ENCODE data around the gene RNF223. TPM values are rescaled to one million over a fixed set of nuclear protein-coding genes. Genes with fewer than 3 reads are reported as not detected.

The RNF223 gene
- total and polyA plus RNA-seq, 2 experiments from 2014 or later = 0.43 to 0.88 TPM

DNA sequence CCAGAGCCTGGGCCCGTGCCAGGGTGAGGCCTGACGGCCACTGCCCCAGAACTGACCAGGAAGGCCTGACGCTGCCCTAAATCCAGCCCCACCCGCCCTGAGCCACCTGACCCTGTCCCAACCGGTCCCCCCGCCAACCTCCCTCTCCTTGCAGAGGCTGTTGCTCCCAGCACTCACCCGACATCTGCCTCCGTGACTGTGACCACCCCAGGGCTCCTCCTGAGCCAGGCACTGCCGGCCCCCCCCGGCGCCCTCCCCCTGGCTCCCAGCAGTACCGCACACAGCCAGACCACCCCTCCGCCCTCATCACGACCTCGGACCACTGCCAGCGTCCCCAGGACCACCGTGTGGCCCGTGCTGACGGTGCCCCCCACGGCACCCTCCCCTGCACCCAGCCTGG lies 27.9 kb downstream of the RNF223 start:
- TF ChIP-seq EZH2 (IDR thresholded peaks at IDR 0.05; ENCODE audit: borderline replicate concordance) (no peak), EZH2phosphoT487 (IDR thresholded peaks at IDR 0.05; ENCODE audit: low read depth, severe bottlenecking, unreplicated experiment) (no peak)
- TF ChIP-seq, protein P1, sequence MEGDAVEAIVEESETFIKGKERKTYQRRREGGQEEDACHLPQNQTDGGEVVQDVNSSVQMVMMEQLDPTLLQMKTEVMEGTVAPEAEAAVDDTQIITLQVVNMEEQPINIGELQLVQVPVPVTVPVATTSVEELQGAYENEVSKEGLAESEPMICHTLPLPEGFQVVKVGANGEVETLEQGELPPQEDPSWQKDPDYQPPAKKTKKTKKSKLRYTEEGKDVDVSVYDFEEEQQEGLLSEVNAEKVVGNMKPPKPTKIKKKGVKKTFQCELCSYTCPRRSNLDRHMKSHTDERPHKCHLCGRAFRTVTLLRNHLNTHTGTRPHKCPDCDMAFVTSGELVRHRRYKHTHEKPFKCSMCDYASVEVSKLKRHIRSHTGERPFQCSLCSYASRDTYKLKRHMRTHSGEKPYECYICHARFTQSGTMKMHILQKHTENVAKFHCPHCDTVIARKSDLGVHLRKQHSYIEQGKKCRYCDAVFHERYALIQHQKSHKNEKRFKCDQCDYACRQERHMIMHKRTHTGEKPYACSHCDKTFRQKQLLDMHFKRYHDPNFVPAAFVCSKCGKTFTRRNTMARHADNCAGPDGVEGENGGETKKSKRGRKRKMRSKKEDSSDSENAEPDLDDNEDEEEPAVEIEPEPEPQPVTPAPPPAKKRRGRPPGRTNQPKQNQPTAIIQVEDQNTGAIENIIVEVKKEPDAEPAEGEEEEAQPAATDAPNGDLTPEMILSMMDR (IDR thresholded peaks at IDR 0.05; ENCODE audit: poor library complexity) = no peak
- no peaks in the 10 kb centered on the region for H3K9me2 ChIP-seq (replicated peaks; ENCODE audit: insufficient read depth)
- H3K4me3 ChIP-seq = no peak overlapping the region
- H3K4me2 ChIP-seq = no peak overlapping the region
- H3K4me1 ChIP-seq (ENCODE audit: insufficient read depth) = no peaks in the 10 kb centered on the region
- H3K36me3 ChIP-seq (replicated peaks; ENCODE audit: insufficient read depth, low read depth) = no peaks in the 10 kb centered on the region
- no peaks in the 10 kb centered on the region for H3K27me3 ChIP-seq
- no peak overlapping the region for H3K27ac ChIP-seq
- peaks cover 4% of the 10 kb centered on the region for H4K20me1 ChIP-seq (ENCODE audit: insufficient read depth, poor library complexity, severe bottlenecking)
- H2AFZ ChIP-seq = no peak overlapping the region
- no peak for DNase-seq (ENCODE audit: low spot score)
- no peaks in the 10 kb centered on the region for H3K79me2 ChIP-seq
- WGBS (ENCODE audit: low lambda C conversion rate, missing lambda C conversion rate) = 96% methylated on average over 11 of the region's 20 CpGs
- H3K9me3 ChIP-seq (ENCODE audit: low read depth) = no peaks in the 10 kb centered on the region

DNA sequence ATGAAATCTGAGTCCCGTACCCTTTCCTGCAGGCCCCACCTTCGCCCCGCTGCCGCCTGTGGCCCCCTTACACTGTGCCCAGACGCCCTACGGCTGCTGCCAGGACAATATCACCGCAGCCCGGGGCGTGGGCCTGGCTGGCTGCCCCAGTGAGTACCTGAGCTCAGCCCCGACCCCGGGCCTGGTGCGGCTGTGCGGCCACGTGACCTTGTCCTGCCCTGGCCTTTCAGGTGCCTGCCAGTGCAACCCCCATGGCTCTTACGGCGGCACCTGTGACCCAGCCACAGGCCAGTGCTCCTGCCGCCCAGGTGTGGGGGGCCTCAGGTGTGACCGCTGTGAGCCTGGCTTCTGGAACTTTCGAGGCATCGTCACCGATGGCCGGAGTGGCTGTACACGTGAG lies 29.0 kb downstream of the RNF223 start:
- no peaks in the 10 kb centered on the region for H3K9me2 ChIP-seq (replicated peaks; ENCODE audit: insufficient read depth)
- H3K4me1 ChIP-seq (ENCODE audit: insufficient read depth) = peaks cover 5% of the 10 kb centered on the region
- H3K27ac ChIP-seq = no peak overlapping the region
- 96% methylated on average over 23 of the region's 23 CpGs for WGBS (ENCODE audit: low lambda C conversion rate, missing lambda C conversion rate)
- H3K79me2 ChIP-seq = no peaks in the 10 kb centered on the region
- no peaks in the 10 kb centered on the region for H3K27me3 ChIP-seq
- no peak overlapping the region for H3K4me3 ChIP-seq
- H3K9me3 ChIP-seq (ENCODE audit: low read depth) = no peaks in the 10 kb centered on the region
- H2AFZ ChIP-seq = no peak overlapping the region
- DNase-seq (ENCODE audit: low spot score) = no peak
- H3K4me2 ChIP-seq = no peak overlapping the region
- peaks cover 11% of the 10 kb centered on the region for H4K20me1 ChIP-seq (ENCODE audit: insufficient read depth, poor library complexity, severe bottlenecking)
- H3K36me3 ChIP-seq (replicated peaks; ENCODE audit: insufficient read depth, low read depth) = no peaks in the 10 kb centered on the region
- TF ChIP-seq, protein P1 (IDR thresholded peaks at IDR 0.05; ENCODE audit: poor library complexity) = no peak
- no peak for TF ChIP-seq EZH2phosphoT487 (IDR thresholded peaks at IDR 0.05; ENCODE audit: low read depth, severe bottlenecking, unreplicated experiment)
- no peak for TF ChIP-seq EZH2 (IDR thresholded peaks at IDR 0.05; ENCODE audit: borderline replicate concordance)

DNA sequence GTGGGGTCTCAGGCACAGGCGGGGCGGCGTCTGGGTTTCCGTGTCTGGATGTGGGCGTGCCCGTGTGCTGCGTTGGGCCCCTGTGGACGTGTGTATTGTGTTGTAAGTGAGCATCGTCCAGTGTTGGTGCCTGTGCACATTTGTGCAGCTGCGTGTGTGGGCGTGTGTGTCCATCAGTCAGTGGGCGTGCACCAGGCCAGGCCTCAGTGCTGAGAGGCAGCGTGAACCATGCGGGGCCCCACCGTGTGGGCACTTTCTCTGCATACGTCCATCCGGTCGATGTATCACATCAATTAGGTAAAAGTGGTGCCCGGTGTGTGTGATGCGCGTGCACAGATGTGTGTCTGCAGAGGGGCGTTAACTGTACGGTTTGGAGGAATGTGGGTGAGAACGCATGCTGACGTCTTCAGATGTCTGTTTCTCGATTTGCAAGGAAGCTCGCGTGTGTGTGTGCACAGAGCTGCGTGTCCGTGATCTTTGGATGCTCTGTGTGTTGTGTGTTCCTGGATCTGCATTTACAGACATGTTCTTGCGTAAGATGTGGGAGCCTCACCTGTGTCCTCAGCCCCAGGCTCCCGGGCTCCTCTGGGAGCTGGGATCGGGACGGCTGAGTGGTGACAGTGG lies 29.5 kb downstream of the RNF223 start:
- H3K4me1 ChIP-seq (ENCODE audit: insufficient read depth) = peaks cover 11% of the 10 kb centered on the region
- no peaks in the 10 kb centered on the region for H3K9me3 ChIP-seq (ENCODE audit: low read depth)
- no peaks in the 10 kb centered on the region for H3K79me2 ChIP-seq
- no peak overlapping the region for H3K27ac ChIP-seq
- no peak overlapping the region for H3K4me3 ChIP-seq
- H2AFZ ChIP-seq = no peak overlapping the region
- H3K36me3 ChIP-seq (replicated peaks; ENCODE audit: insufficient read depth, low read depth) = no peaks in the 10 kb centered on the region
- H3K27me3 ChIP-seq = no peaks in the 10 kb centered on the region
- no peak for DNase-seq (ENCODE audit: low spot score)
- TF ChIP-seq, protein P1 (IDR thresholded peaks at IDR 0.05; ENCODE audit: poor library complexity) = no peak
- TF ChIP-seq EZH2 (IDR thresholded peaks at IDR 0.05; ENCODE audit: borderline replicate concordance) (no peak), EZH2phosphoT487 (IDR thresholded peaks at IDR 0.05; ENCODE audit: low read depth, severe bottlenecking, unreplicated experiment) (no peak)
- no peak overlapping the region for H3K4me2 ChIP-seq
- no peaks in the 10 kb centered on the region for H3K9me2 ChIP-seq (replicated peaks; ENCODE audit: insufficient read depth)
- WGBS (ENCODE audit: low lambda C conversion rate, missing lambda C conversion rate) = 94% methylated on average over 33 of the region's 34 CpGs
- peaks cover 16% of the 10 kb centered on the region for H4K20me1 ChIP-seq (ENCODE audit: insufficient read depth, poor library complexity, severe bottlenecking)
